Prostate gland (tissue), 2 donors: Measurements from ENCODE around the gene UTP4.

ENCODE experiments used
- POLR2A ChIP-seq: fragments of 450-650 bp; IDR thresholded peaks from one replicate; pipeline ENCODE4 v1.6.1; 2016; ENCODE audit warnings: antibody characterized with exemption, mild to moderate bottlenecking
- POLR2AphosphoS5 ChIP-seq: sonication (generic); formaldehyde crosslinking; IDR thresholded peaks from one replicate; pipeline ENCODE4 v1.6.1; 2017; ENCODE audit warnings: antibody characterized with exemption
- TF ChIP-seq, protein P1 (sequence below), 4 experiments: fragments of 200-600 bp in 2 of 4; fragments of 450-650 bp in 2 of 4; sonication (generic) in 2 of 4; IDR thresholded peaks; 1 replicate in 3 of 4; 2 replicates in 1 of 4; pipeline ENCODE4 v1.5.1; 2016 to 2019; ENCODE audit warnings: antibody characterized with exemption in 4 of 4, mild to moderate bottlenecking in 2 of 4, moderate library complexity in 2 of 4

DNA sequence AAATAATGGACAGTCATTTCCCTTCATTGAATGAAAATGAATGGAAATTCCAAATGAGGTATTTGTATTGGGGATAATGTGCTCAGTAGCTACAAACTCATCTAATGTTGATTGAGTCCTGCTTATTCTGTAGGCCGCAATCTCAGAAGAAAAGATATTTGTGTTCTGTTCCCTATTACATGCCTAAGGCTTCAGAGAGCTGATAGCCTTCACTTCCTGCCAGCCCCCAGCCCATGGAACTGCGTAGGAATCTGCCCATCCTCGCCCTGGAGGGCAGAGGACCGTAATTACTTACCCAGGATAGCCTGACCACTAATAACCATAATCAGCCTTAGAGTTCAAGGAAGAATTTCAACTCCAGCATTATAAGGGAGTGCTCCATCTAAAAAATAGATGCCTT is 36.6 kb downstream of the UTP4 start:
- TF ChIP-seq, protein P1, sequence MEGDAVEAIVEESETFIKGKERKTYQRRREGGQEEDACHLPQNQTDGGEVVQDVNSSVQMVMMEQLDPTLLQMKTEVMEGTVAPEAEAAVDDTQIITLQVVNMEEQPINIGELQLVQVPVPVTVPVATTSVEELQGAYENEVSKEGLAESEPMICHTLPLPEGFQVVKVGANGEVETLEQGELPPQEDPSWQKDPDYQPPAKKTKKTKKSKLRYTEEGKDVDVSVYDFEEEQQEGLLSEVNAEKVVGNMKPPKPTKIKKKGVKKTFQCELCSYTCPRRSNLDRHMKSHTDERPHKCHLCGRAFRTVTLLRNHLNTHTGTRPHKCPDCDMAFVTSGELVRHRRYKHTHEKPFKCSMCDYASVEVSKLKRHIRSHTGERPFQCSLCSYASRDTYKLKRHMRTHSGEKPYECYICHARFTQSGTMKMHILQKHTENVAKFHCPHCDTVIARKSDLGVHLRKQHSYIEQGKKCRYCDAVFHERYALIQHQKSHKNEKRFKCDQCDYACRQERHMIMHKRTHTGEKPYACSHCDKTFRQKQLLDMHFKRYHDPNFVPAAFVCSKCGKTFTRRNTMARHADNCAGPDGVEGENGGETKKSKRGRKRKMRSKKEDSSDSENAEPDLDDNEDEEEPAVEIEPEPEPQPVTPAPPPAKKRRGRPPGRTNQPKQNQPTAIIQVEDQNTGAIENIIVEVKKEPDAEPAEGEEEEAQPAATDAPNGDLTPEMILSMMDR (IDR thresholded peaks at IDR 0.05), result no peak
- TF ChIP-seq POLR2AphosphoS5, result no peak
- no peak for TF ChIP-seq POLR2A
